HG02610 (cell line): ENCODE measurements around the gene DDX47.
"Not testable (repeated sequence)": the region's sequence is repeated elsewhere in the genome, so short reads cannot be mapped to it uniquely, and the experiment has no call there.

Experiments used
- ATAC-seq: cut with Tn5 transposase; IDR thresholded peaks from one replicate; pipeline ENCODE4 v1.9.1; 2021; ENCODE audit warnings: mild to moderate bottlenecking, moderate library complexity; ENCODE audit not compliant: unreplicated experiment

DDX47 gene

GRCh38 chr12:12820376-12820775 lies 7.2 kb downstream of the DDX47 start:
- not testable (repeated sequence) for ATAC-seq

GRCh38 chr12:12821975-12822374 lies 8.8 kb downstream of the DDX47 start:
- peak; percentile 64 for ATAC-seq

DNA sequence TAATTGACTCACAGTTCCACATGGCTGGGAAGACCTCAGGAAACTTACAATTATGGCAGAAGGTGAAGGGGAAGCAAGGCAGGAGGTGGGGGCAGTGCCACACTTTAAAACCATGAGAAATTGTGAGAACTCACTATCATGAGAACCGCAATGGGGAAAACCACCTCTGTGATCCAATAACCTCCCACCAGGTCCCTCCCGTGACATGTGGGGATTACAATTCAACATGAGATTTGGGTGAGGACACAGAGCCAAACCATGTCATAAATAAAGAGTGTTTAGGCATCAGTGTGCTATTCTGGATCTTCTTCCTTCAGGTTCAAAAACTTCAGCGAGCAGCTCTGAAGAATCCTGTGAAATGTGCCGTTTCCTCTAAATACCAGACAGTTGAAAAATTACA lies 9.7 kb downstream of the DDX47 start:
- no peak for ATAC-seq

- ATAC-seq = no peak
Observed at GRCh38 chr12:12823300-12823699, 10.2 kb downstream of the DDX47 start.

GRCh38 chr12:12823811-12824210 lies 10.7 kb downstream of the DDX47 start:
- ATAC-seq = no peak

DNA sequence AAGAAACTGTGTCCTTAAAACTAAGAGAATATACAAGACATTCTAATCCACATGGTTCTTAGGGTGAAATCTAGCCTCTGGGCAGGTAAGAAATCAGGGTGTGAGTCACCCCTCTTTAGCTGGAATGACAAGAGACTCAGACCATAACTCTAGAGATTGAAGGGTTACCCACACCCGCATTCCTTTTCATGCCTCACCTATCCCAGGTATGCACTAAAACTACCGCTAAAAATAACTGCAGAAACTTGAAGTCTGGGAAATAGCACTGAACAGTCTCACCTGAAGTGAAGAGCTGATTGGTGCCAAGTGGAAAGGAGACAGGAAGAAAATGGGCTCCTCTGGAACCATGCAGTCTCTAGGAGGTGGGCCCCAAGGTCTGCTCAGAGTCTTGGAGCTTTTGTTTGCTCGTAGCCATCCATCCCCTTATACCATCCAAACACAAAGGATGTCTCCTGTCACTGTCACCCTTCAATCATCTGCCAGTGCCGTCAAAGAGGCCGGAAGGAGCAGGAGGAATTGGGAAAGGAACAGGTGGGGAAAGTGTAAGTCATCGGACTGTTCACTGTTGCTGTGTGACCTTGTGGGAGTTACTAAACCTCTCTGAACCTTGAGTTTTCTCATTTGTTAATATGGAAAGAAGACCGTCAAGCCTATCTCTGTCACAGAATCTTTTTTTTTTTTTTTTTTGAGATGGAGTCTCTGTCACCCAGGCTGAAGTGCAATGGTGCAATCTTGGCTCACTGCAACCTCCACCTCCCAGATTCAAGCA lies 22.4 kb downstream of the DDX47 start:
- ATAC-seq = no peak

DNA sequence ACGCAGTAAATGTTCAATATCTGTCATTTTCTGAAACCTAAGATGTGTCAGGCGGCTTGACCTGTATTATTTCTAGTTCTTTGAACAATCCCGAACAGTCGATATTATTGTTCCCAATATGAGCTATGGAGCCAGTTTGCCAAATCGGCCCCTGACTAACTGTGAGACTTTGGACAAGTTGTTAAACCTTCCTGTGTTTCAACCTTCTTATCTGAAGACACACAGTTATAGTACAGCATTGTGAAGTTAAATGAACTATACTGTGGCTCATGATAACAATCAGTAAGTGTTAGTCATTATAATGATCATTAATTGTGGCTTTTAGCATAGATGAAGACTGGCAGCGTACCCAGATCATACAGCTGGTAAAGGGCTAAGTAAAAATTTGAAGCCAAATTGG lies 23.4 kb downstream of the DDX47 start:
- ATAC-seq = no peak

GRCh38 chr12:12837025-12837812 lies 24.1 kb downstream of the DDX47 start:
- ATAC-seq = no peak

GRCh38 chr12:12837813-12838153 lies 24.6 kb downstream of the DDX47 start:
- no peak for ATAC-seq

GRCh38 chr12:12839003-12839395 lies 25.9 kb downstream of the DDX47 start:
- ATAC-seq = no peak

DNA sequence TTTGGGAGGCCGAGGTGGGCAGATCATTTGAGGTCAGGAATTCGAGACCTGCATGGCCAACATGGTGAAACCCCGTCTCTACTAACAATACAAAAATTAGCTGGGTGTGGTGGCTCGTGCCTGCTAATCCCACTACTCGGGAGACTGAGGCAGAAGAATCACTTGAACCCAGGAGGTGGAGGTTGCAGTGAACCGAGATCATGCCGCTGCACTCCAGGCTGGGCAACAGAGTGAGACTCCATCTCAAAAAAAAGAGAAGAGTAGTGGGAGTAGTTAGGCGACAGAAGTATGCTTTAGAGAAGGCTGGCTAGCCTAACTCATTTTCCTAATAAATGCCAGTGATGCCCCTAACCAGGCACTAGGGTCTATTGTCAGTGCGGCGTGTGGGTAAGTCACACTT lies 26.3 kb downstream of the DDX47 start:
- ATAC-seq = not testable (repeated sequence)

DNA sequence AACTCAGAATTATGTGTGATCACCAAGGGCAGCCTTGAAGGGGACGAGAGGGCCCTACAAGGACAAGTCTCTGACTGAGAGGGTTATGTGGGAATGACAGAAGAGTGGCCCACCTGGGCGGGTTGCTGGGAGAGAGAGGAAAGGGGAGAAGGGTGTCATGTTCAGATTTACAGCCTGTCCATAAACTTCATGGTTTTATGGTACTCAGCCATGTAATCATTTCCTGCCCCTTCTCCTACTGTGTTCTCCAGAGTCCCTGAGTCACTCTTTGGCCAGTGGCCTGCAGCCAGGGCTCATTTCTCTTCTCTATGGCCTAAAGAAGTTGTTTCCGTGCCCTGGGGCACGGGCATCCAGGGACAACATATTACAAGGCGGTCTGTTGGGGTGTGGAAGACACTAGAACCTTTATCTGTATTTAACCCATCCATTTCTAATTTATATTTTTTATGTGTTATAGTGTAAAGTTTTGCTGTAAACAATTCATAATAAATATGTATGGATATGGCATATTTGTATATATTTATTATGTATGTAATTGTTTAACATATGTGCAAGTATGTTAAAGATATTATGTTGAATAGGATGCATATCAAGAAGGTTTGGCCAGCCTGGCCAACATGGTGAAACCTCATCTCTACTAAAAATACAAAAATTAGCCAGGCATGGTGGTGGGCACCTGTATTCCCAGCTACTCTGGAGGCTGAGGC lies 26.9 kb downstream of the DDX47 start:
- no peak for ATAC-seq

DNA sequence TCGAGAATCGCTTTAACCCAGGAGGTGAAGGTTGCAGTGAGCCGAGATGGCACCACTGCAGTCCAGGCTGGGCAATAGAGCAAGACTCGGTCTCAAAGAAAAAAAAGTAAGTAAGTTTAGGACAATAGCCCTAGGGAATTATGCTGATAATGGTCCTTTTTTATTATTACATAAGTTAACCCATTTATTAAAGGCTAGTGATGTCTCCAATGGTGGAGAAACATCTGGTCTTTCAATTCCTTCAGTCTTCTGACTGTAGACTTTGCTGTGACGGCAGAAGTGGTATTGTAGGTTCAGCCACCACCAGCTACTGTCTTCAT lies 27.4 kb downstream of the DDX47 start:
- ATAC-seq = no peak

DNA sequence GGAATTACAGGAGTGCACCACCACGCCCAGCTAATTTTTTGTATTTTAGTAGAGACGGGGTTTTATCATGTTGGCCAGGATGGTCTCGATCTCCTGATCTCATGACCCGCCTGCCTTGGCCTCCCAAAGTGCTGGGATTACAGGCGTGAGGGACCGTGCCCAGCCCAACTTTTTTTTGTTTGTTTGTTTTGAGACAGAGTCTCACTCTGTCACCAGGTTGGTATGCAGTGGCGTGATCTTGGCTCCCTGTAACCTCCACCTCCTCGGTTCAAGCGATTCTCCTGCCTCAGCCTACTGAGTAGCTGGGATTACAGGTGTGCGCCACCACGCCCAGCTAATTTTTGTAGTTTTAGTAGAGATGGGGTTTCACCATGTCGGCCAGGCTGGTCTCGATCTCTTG lies 28.3 kb downstream of the DDX47 start:
- not testable (repeated sequence) for ATAC-seq

DNA sequence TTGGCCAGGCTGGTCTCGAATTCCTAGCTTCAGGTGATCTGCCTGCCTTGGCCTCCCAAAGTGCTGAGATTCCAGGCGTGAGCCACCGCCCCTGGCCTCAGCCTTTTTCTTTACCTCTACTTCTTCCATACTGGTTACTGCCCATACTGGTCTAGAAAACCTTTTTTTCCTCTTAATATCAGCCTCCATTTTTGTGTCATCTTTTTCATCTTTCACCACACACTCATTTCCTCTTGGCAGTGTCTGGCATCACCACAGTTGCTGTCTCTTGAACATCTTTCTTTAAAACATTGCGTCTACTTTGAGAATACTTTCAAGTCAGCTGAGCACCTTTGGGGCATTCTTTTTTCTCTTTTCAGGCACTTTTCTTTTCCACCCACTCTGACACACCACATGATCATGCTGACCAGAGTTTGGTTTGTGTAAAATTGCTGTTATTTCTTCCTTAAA lies 32.7 kb downstream of the DDX47 start:
- ATAC-seq = no peak

DNA sequence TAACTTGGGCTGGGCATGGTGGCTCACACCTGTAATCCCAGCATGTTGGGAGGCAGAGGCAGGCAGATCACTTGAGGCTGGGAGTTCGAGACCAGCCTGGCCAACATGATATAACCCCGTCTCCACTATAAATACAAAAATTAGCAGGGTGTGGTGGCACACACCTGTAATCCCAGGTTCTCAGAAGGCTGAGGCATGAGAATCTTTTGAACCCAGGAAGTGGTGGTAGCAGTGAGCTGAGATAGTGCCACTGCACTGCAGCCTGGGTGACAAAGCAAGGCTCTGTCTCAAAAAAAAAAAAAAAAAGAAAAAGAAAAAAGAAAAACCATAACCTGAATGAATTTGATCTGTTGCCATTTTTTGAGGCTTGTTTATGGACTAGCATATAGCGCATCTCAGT lies 33.6 kb downstream of the DDX47 start:
- ATAC-seq = not testable (repeated sequence)

GRCh38 chr12:12853435-12853834 lies 40.3 kb downstream of the DDX47 start:
- ATAC-seq = no peak

DNA sequence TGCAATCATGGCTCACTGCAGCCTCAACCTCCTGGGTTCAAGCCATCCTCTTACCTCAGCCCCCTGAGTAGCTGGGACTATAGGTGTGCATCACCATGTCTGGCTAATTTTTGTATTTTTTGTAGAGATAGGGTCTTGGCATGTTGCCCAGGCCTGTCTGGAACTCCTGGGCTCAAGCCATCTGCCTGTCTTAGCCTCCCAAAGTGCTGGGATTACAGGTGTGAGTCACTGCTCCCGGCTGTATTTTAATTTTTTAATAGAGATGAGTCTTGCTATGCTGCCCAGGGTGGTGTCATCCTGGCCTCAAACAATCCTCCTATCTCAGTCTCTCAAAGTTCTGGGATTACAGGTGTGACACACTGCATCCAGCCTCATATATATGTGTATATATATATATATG lies 46.5 kb downstream of the DDX47 start:
- no peak for ATAC-seq

DNA sequence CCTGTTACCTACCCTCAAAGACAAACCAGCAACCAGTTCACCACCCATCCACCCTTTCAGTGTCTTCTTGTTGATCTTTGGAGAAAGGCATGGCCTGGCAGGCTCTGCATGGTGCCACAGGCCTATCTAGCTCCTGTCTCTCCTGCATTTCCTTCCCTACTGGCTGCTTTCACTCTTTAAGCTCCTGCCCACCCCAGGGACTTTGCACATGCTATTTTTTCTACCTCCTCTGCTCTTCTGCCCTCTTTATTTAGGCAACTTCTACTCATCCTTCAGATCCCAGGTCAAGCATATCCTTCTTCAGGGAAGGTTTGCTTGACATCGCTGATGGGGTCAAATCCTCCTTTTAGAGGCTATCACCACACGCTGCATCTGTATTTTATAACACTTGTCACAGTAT lies 51.1 kb downstream of the DDX47 start:
- no peak for ATAC-seq

GRCh38 chr12:12868477-12869235 lies 55.5 kb downstream of the DDX47 start:
- no peak for ATAC-seq

DNA sequence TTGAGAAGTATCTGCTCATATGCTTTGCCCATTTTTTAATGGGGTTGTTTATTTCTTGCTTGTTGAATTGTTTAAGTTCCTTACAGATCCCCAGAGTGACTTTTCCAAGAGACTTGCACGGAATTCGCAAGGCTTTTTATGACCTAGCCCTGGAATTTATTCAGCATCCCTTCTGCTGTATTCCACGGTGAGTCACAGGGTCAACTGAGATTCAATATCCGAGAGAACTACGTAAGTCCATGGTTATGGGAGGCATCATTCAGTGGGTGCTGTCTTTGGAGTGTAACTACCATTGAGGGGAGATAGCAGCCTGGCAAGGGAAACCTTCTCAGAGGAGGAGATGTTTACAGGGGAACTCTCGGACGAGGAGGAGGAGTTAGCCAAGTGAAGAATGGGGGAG lies 57.3 kb downstream of the DDX47 start:
- no peak for ATAC-seq
